H9 (cell line): ENCODE results near the gene RLF. TPM values are rescaled to one million over a fixed set of nuclear protein-coding genes. Genes with fewer than 3 reads are reported as not detected.

Experiments
- DNase-seq: peaks from one replicate; pipeline ENCODE4 v3.0.0-alpha.2; 2017
- H2AFZ ChIP-seq: one replicate; pipeline ENCODE4 v1.6.1; 2013; ENCODE audit warnings: mild to moderate bottlenecking, low read length, control low read depth, moderate library complexity
- H2AK5ac ChIP-seq: 2 replicates; pipeline ENCODE4 v1.6.1; 2013; ENCODE audit warnings: low read length, control low read depth, mixed read lengths; ENCODE audit not compliant: insufficient read length
- H2BK120ac ChIP-seq: one replicate; pipeline ENCODE4 v1.6.1; 2013; ENCODE audit warnings: low read depth, mild to moderate bottlenecking, low read length, control low read depth, inconsistent platforms; ENCODE audit not compliant: poor library complexity, severe bottlenecking
- H2BK12ac ChIP-seq: 2 replicates; pipeline ENCODE4 v1.6.1; 2013; ENCODE audit warnings: low read length, control low read depth, mixed read lengths, low read depth; ENCODE audit not compliant: insufficient read length
- H2BK15ac ChIP-seq: 2 replicates; pipeline ENCODE4 v1.6.1; 2013; ENCODE audit warnings: low read depth, low read length, control low read depth
- H2BK20ac ChIP-seq: one replicate; pipeline ENCODE4 v1.6.1; 2013; ENCODE audit warnings: low read depth, mild to moderate bottlenecking, low read length, control low read depth, inconsistent platforms; ENCODE audit not compliant: poor library complexity, severe bottlenecking
- H2BK5ac ChIP-seq: 2 replicates; pipeline ENCODE4 v1.6.1; 2013; ENCODE audit warnings: low read length, control low read depth, mixed read lengths; ENCODE audit not compliant: insufficient read length
- H3K14ac ChIP-seq: 2 replicates; pipeline ENCODE4 v1.6.1; 2013; ENCODE audit warnings: low read length, control low read depth; ENCODE audit not compliant: insufficient read depth
- H3K18ac ChIP-seq: 2 replicates; pipeline ENCODE4 v1.6.1; 2013; ENCODE audit warnings: low read depth, mild to moderate bottlenecking, mixed read lengths, low read length, control low read depth; ENCODE audit not compliant: insufficient read length
- H3K23ac ChIP-seq: 2 replicates; pipeline ENCODE4 v1.6.1; 2013; ENCODE audit warnings: low read length, control low read depth, mixed read lengths, low read depth; ENCODE audit not compliant: insufficient read length
- H3K23me2 ChIP-seq: 2 replicates; pipeline ENCODE4 v1.6.1; 2013; ENCODE audit warnings: low read depth, mild to moderate bottlenecking, mixed read lengths, low read length, control low read depth; ENCODE audit not compliant: insufficient read length, poor library complexity, severe bottlenecking
- H3K27ac ChIP-seq: 2 replicates; pipeline ENCODE4 v1.5.1; 2013; ENCODE audit warnings: low read length, control low read depth, mixed read lengths, low read depth; ENCODE audit not compliant: insufficient read length
- H3K27me3 ChIP-seq: 2 replicates; pipeline ENCODE4 v1.6.1; 2013; ENCODE audit warnings: low read length, control low read depth, inconsistent platforms; ENCODE audit not compliant: insufficient read depth
- H3K4ac ChIP-seq: 2 replicates; pipeline ENCODE4 v1.6.1; 2013; ENCODE audit warnings: low read depth, mild to moderate bottlenecking, control low read depth, inconsistent platforms, low read length, moderate library complexity
- H3K4me1 ChIP-seq: 2 replicates; pipeline ENCODE4 v1.6.1; 2013; ENCODE audit warnings: low read length, control low read depth, inconsistent platforms; ENCODE audit not compliant: insufficient read depth
- H3K4me2 ChIP-seq: 2 replicates; pipeline ENCODE4 v1.6.1; 2013; ENCODE audit warnings: low read length, control low read depth, mixed read lengths; ENCODE audit not compliant: insufficient read length, insufficient read depth
- H3K56ac ChIP-seq: 2 replicates; pipeline ENCODE4 v1.6.1; 2013; ENCODE audit warnings: low read depth, mild to moderate bottlenecking, mixed read lengths, low read length, control low read depth; ENCODE audit not compliant: insufficient read length
- H3K79me1 ChIP-seq: 2 replicates; pipeline ENCODE4 v1.6.1; 2013; ENCODE audit warnings: low read depth, mild to moderate bottlenecking, moderate library complexity, low read length, control low read depth, inconsistent platforms; ENCODE audit not compliant: insufficient read depth, poor library complexity, severe bottlenecking
- H3K79me2 ChIP-seq: 2 replicates; pipeline ENCODE4 v1.6.1; 2013; ENCODE audit warnings: low read length, control low read depth, inconsistent platforms; ENCODE audit not compliant: insufficient read depth
- H3K9ac ChIP-seq: 2 replicates; pipeline ENCODE4 v1.6.1; 2013; ENCODE audit warnings: low read length, control low read depth, mixed read lengths; ENCODE audit not compliant: insufficient read length; ENCODE audit errors: extremely low read depth
- H3K9me3 ChIP-seq: one replicate; pipeline ENCODE4 v1.6.1; 2013; ENCODE audit warnings: low read depth, low read length, inconsistent platforms; ENCODE audit not compliant: control insufficient read depth
- H3T11ph ChIP-seq: one replicate; pipeline ENCODE4 v1.6.1; 2013; ENCODE audit warnings: mild to moderate bottlenecking, low read length, control low read depth, inconsistent platforms
- H4K20me1 ChIP-seq: one replicate; pipeline ENCODE4 v1.6.1; 2013; ENCODE audit not compliant: control insufficient read depth, insufficient read length, insufficient read depth
- H4K5ac ChIP-seq: 2 replicates; pipeline ENCODE4 v1.6.1; 2013; ENCODE audit warnings: low read depth, mild to moderate bottlenecking, mixed read lengths, low read length, control low read depth; ENCODE audit not compliant: insufficient read length
- H4K8ac ChIP-seq: replicated peaks from 2 replicates; pipeline ENCODE4 v1.6.1; 2013; ENCODE audit warnings: low read length, control low read depth, mixed read lengths, low read depth; ENCODE audit not compliant: insufficient read length
- H4K91ac ChIP-seq: 2 replicates; pipeline ENCODE4 v1.6.1; 2013; ENCODE audit warnings: low read depth, mild to moderate bottlenecking, moderate library complexity, mixed read lengths, low read length, control low read depth; ENCODE audit not compliant: insufficient read length
- H3K27ac Mint-ChIP-seq, 3 experiments: 2 replicates in 2 of 3; 3 replicates in 1 of 3; pipeline ENCODE4 v1.8.0; 2020 to 2021; ENCODE audit warnings: mixed read lengths in 3 of 3, mild to moderate bottlenecking in 1 of 3, moderate library complexity in 1 of 3
- H3K27me3 Mint-ChIP-seq: 2 replicates; pipeline ENCODE4 v1.8.0; 2021; ENCODE audit warnings: low read depth, mild to moderate bottlenecking, moderate library complexity, mixed read lengths
- H3K36me3 Mint-ChIP-seq, 3 experiments: 2 replicates in 2 of 3; 3 replicates in 1 of 3; pipeline ENCODE4 v1.8.0; 2020 to 2021; ENCODE audit warnings: low read depth in 3 of 3, mixed read lengths in 3 of 3; ENCODE audit not compliant: insufficient read depth in 1 of 3
- H3K4me1 Mint-ChIP-seq, 2 experiments: 2 replicates each; pipeline ENCODE4 v1.8.0; 2020; ENCODE audit warnings: mixed read lengths in 2 of 2
- H3K4me3 Mint-ChIP-seq, 2 experiments: 2 replicates in 1 of 2; 3 replicates in 1 of 2; pipeline ENCODE4 v1.8.0; 2020 to 2021; ENCODE audit warnings: mild to moderate bottlenecking in 2 of 2, mixed read lengths in 2 of 2, moderate library complexity in 1 of 2
- H3K9me3 Mint-ChIP-seq, 2 experiments: 2 replicates in 1 of 2; 3 replicates in 1 of 2; pipeline ENCODE4 v1.8.0; 2020; ENCODE audit warnings: mild to moderate bottlenecking in 2 of 2, mixed read lengths in 2 of 2, moderate library complexity in 1 of 2
- CTCF ChIP-seq: fragments of 200-600 bp; sonication (generic); conservative IDR thresholded peaks from 3 replicates; pipeline ENCODE4 v1.8.0; 2021; ENCODE audit warnings: antibody characterized with exemption, mild to moderate bottlenecking
- WGBS: extraction: QIAGEN DNeasy Blood & Tissue Kit; methylation state at CpG from one replicate; pipeline ENCODE4 v1.1.7; 2013; ENCODE audit warnings: missing lambda C conversion rate, low lambda C conversion rate, mixed read lengths; ENCODE audit not compliant: insufficient read length; ENCODE audit errors: extremely low coverage; 5-methylcytosine and 5-hydroxymethylcytosine counted together
- total RNA-seq: library from RNA; stranded (reverse); gene quantifications from 2 replicates; pipeline ENCODE4 v1.2.1, GENCODE V29; 2021

RLF gene
- total RNA-seq, 1 experiment from 2014 or later, result 19.2 TPM

DNA sequence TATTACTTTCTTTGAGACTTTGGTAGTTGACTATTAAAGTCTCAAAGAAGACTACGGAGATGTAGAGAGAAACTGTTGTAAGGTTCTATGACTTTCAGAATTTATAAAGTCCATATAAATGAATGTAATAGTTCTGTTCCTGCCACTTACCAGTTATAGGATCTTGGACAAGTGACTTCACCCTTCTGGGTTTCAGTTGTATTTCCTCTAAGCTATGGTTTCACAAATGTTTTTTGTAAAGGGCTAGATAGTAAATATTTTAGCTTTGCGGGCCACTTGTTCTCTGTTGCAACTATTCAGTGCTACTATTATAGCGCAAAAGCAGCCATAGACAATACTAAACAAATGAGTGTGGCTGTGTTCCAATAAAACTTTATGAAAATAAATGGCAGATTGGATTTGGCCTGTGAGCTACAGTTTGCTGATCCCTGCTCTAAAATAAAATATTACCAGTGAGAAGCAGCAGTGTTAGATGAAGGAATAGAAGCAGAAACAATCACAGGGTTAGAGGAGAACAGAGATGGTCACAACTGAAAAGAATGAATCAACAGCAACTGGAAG lies 111.5 kb downstream of the RLF start:
- Histone ChIP-seq H3K4ac (no peak overlapping the region), H4K5ac (no peak overlapping the region), H3K79me2 (no peaks in the 10 kb centered on the region), H3K27ac (no peak overlapping the region), H2BK15ac (no peak overlapping the region), H3K23ac (no peak overlapping the region), H3K56ac (no peak overlapping the region), H3K14ac (no peak overlapping the region), H2AK5ac (no peak overlapping the region), H3K4me1 (no peaks in the 10 kb centered on the region), H3K9me3 (no peaks in the 10 kb centered on the region), H3T11ph (no peak overlapping the region), H4K91ac (no peak overlapping the region), H3K23me2 (no peaks in the 10 kb centered on the region), H3K79me1 (no peaks in the 10 kb centered on the region), H4K8ac (no peak overlapping the region), H3K18ac (no peak overlapping the region), H2BK5ac (no peak overlapping the region), H2BK120ac (no peak overlapping the region), H3K4me2 (no peak overlapping the region), H4K20me1 (no peaks in the 10 kb centered on the region), H3K9ac (no peak overlapping the region), H2AFZ (no peak overlapping the region), H2BK20ac (no peak overlapping the region), H3K27me3 (no peaks in the 10 kb centered on the region), H2BK12ac (no peak overlapping the region)
- Mint-ChIP-seq H3K9me3 (no peaks in the 10 kb centered on the region), H3K27ac (no peak overlapping the region), H3K27me3 (no peaks in the 10 kb centered on the region), H3K4me3 (no peak overlapping the region), H3K4me1 (peaks cover 4 to 8% of the 10 kb centered on the region in 2 experiments; a peak in 2 of 4 replicates), H3K36me3 (peaks cover 9 to 64% (median 57%) of the 10 kb centered on the region in 3 experiments; a peak in 6 of 7 replicates)
- WGBS, result no CpG with 5 or more reads among the region's 3 CpGs
- no peak for DNase-seq
- no peak for TF ChIP-seq CTCF
